Tibial nerve (tissue), 4 donors: ENCODE results near the gene MTUS2. TPM values are rescaled to one million over a fixed set of nuclear protein-coding genes. Genes with fewer than 3 reads are reported as not detected.

Experiments used
- DNase-seq, 2 donors: peaks; one replicate each; pipeline ENCODE4 v3.0.0-alpha.2; 2019; ENCODE audit warnings: low spot score in 2 of 2
- H3K27ac ChIP-seq, 4 donors: fragments of 200-600 bp; sonication (generic) in 3 of 4; one replicate each; pipeline ENCODE4 v1.5.1; 2017 to 2019; ENCODE audit warnings: mild to moderate bottlenecking in 1 of 4
- H3K27me3 ChIP-seq, 2 donors: fragments of 200-600 bp; sonication (generic) in 1 of 2; one replicate each; pipeline versions ENCODE4 v1.5.1 to v1.6.0; 2017 to 2019
- H3K36me3 ChIP-seq, 3 donors: fragments of 200-600 bp; sonication (generic); one replicate each; pipeline ENCODE4 v1.5.1; 2018 to 2019
- H3K4me1 ChIP-seq, 4 donors: fragments of 200-600 bp; sonication (generic) in 3 of 4; one replicate each; pipeline ENCODE4 v1.5.1; 2017 to 2019
- H3K4me3 ChIP-seq, 4 donors: fragments of 200-600 bp; sonication (generic) in 3 of 4; one replicate each; pipeline ENCODE4 v1.5.1; 2017 to 2019; ENCODE audit warnings: mild to moderate bottlenecking in 1 of 4, moderate library complexity in 1 of 4
- H3K9me3 ChIP-seq, 4 donors: fragments of 200-600 bp; sonication (generic) in 3 of 4; one replicate each; pipeline ENCODE4 v1.5.1; 2017 to 2019
- EP300 ChIP-seq, 2 donors: sonication (generic); formaldehyde crosslinking; IDR thresholded peaks; one replicate each; pipeline ENCODE4 v1.6.1; 2017; ENCODE audit warnings: antibody characterized with exemption in 2 of 2, mild to moderate bottlenecking in 1 of 2
- POLR2A ChIP-seq, 2 donors: fragments of 450-650 bp; IDR thresholded peaks; one replicate each; pipeline ENCODE4 v1.6.1; 2017; ENCODE audit warnings: antibody characterized with exemption in 2 of 2, mild to moderate bottlenecking in 2 of 2, moderate library complexity in 2 of 2
- WGBS, 2 donors: methylation state at CpG; one replicate each; pipeline ENCODE4 v1.1.5; 2018; 5-methylcytosine and 5-hydroxymethylcytosine counted together
- total RNA-seq, 4 donors: library from RNA; depleted of rRNA; stranded (reverse); fragments of >200 nt; gene quantifications; one replicate each; pipeline ENCODE4 v1.1.0, GENCODE V29; 2016
- TF ChIP-seq, protein P1 (sequence below), 5 experiments: fragments of 200-600 bp in 3 of 5; fragments of 450-650 bp in 2 of 5; sonication (generic) in 3 of 5; IDR thresholded peaks; one replicate each; pipeline ENCODE4 v1.5.1; 2016 to 2019; ENCODE audit warnings: antibody characterized with exemption in 5 of 5, mild to moderate bottlenecking in 3 of 5, moderate library complexity in 2 of 5

MTUS2 gene
- total RNA-seq, 4 donors from 2014 or later: 0.20 TPM; not detected in 3

DNA sequence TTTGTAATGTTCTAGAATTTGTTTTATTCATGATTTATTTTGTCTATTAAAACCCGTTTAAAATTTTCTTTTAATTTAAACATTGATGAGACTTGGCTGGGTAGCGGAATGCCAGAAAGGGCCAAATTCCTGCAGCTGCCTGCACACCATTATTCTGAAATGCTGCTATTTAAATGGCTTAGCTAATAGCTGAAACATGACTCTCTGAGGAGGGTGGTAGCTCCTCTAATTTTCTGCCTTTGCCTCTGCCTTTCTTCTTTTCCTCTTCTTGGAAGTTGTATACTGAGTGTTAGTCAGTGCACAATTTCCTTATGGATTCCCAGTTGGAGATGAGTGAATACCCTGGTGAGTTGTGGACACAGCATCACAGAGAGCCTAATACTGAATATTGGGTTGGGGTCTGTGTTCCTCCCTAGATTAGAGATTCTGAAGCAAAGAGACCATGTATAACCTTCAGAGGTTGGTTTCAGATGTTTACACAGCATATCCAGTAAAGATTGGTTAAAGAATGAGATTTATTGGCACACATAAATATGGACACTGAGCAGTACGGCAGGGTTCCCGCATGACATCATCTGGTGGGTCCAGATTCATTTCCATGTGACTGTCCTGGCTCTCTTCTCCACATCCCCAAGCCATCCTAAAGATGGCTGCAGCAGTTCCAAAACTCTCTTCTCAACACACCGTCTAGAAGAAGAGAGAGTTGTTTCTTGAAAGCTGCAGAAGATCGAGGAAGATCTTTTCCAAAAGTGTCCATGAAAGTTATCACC lies 55.9 kb downstream of the MTUS2 start:
- DNase-seq: no peak
- TF ChIP-seq, protein P1, sequence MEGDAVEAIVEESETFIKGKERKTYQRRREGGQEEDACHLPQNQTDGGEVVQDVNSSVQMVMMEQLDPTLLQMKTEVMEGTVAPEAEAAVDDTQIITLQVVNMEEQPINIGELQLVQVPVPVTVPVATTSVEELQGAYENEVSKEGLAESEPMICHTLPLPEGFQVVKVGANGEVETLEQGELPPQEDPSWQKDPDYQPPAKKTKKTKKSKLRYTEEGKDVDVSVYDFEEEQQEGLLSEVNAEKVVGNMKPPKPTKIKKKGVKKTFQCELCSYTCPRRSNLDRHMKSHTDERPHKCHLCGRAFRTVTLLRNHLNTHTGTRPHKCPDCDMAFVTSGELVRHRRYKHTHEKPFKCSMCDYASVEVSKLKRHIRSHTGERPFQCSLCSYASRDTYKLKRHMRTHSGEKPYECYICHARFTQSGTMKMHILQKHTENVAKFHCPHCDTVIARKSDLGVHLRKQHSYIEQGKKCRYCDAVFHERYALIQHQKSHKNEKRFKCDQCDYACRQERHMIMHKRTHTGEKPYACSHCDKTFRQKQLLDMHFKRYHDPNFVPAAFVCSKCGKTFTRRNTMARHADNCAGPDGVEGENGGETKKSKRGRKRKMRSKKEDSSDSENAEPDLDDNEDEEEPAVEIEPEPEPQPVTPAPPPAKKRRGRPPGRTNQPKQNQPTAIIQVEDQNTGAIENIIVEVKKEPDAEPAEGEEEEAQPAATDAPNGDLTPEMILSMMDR (IDR thresholded peaks at IDR 0.05): no peak
- no peak for TF ChIP-seq EP300 (IDR thresholded peaks at IDR 0.05)
- no peak for TF ChIP-seq POLR2A (IDR thresholded peaks at IDR 0.05)
- Histone ChIP-seq H3K27me3 (no peaks in the 10 kb centered on the region), H3K27ac (no peak overlapping the region), H3K9me3 (peaks cover 0 to 24% (median 4%) of the 10 kb centered on the region in 4 donors), H3K4me1 (no peaks in the 10 kb centered on the region), H3K36me3 (no peaks in the 10 kb centered on the region), H3K4me3 (no peak overlapping the region)
- 90% methylated on average over 6 of the region's 6 CpGs for WGBS, 2 donors

DNA sequence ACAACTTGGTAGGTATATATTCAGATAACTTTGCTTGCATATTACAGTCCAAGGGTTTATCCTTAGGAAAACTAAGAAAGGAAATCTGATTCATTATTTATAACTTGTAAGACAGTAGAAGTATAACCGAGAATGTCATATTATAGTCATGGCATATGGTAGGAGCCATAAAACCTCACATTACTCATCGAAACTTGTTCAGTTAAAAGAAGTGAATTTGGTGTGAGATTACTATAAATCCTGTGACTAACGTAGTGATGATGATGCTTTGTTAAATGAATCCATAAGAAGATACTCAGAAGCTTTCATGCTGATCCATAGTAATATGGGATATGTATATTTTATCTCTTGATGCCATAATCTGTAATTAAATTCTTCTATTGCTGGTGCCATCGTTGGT lies 57.3 kb downstream of the MTUS2 start:
- 79 to 82% methylated on average over 4 of the region's 4 CpGs for WGBS, 2 donors
- Histone ChIP-seq H3K27me3 (no peaks in the 10 kb centered on the region), H3K4me3 (no peak overlapping the region), H3K36me3 (no peaks in the 10 kb centered on the region), H3K9me3 (peaks cover 0 to 23% (median 4%) of the 10 kb centered on the region in 4 donors), H3K4me1 (no peaks in the 10 kb centered on the region), H3K27ac (no peak overlapping the region)
- TF ChIP-seq EP300 (IDR thresholded peaks at IDR 0.05) (no peak), POLR2A (IDR thresholded peaks at IDR 0.05) (no peak)
- TF ChIP-seq, protein P1 (IDR thresholded peaks at IDR 0.05): no peak
- DNase-seq: no peak

DNA sequence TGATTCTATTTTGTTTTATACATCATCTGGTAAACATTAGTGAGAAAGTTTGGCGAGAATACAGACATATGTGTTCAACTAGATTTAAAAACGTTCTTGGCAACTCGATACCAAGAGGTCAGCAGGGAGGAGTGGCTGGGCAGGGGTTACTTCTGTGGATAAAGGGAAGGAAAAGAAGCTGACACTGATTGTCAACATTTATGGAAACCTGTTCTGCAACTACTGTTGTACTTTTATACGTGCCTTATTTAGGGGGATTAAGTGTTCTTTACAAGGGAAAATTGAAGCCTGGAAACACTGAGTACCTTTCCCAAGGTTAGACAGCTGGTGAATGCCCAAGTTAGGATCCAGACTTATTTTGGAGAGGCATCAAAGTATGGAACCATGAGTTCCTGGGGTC lies 65.0 kb downstream of the MTUS2 start:
- H3K4me3 ChIP-seq: no peak overlapping the region
- no peaks in the 10 kb centered on the region for H3K9me3 ChIP-seq
- H3K4me1 ChIP-seq: no peaks in the 10 kb centered on the region
- H3K27ac ChIP-seq: no peak overlapping the region
- no peak for DNase-seq
- WGBS, 2 donors: 44 to 52% methylated on average over 4 of the region's 4 CpGs
- H3K36me3 ChIP-seq: no peaks in the 10 kb centered on the region
- no peak for TF ChIP-seq POLR2A (IDR thresholded peaks at IDR 0.05)
- TF ChIP-seq EP300 (IDR thresholded peaks at IDR 0.05): no peak
- TF ChIP-seq, protein P1 (IDR thresholded peaks at IDR 0.05): no peak
- H3K27me3 ChIP-seq: no peaks in the 10 kb centered on the region

DNA sequence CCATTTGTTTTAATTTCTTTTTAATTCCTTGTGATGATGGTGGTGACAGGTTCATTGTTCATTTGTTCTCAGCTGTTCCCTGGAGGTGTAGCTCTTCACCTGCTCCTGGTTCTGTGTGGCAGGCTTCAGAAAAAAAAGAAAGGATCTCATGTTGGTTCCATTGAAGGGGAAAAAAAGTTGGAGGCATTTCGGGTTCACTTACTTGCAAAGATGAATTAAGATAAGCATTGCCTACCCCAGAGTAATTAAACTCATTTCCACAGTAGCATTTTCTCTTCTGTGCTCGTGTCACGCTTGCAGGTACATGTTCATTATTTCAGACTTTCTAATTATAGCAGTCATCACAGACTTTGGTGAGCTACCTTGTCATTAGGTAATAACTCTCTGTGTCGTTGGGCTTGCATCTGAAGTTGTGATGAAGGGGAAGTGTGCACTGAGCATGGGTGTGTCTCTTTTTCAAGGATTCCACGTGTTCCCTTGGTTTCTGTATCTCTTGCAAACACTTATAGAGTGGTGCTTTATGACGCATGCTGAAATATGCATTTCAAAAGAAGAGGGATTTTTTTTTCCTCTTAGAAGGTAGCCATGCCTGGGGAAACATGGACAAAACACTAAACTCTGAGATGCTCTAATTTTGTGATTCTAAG lies 69.1 kb downstream of the MTUS2 start:
- 71 to 73% methylated on average over 6 of the region's 6 CpGs for WGBS, 2 donors
- TF ChIP-seq POLR2A (IDR thresholded peaks at IDR 0.05) (no peak), EP300 (IDR thresholded peaks at IDR 0.05) (no peak)
- TF ChIP-seq, protein P1 (IDR thresholded peaks at IDR 0.05): no peak
- Histone ChIP-seq H3K27me3 (no peaks in the 10 kb centered on the region), H3K36me3 (no peaks in the 10 kb centered on the region), H3K4me1 (no peaks in the 10 kb centered on the region), H3K9me3 (no peaks in the 10 kb centered on the region), H3K27ac (no peak overlapping the region), H3K4me3 (no peak overlapping the region)
- no peak for DNase-seq

DNA sequence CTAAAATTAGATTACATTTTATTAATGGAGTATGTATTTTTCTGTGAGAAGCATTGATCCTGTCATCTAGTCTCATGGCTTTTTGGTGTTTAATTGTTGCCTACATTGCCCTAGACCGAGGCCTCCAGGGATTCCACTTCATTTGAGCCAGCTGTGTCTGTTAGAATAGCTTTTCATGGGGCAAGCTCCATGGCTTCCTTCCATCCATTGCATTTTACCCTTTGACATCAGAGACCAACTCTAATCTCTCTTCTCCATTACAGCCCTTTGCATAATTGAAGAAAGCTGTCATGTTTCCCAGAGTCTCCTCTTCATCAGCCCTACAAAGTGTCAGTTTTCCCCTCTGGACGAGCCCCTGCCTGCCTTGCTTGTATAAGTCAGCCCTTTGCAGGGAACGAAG lies 70.6 kb downstream of the MTUS2 start:
- TF ChIP-seq POLR2A (IDR thresholded peaks at IDR 0.05): no peak
- no peak for TF ChIP-seq EP300 (IDR thresholded peaks at IDR 0.05)
- TF ChIP-seq, protein P1 (IDR thresholded peaks at IDR 0.05): no peak
- Histone ChIP-seq H3K36me3 (no peaks in the 10 kb centered on the region), H3K27me3 (no peaks in the 10 kb centered on the region), H3K4me1 (no peaks in the 10 kb centered on the region), H3K27ac (no peak overlapping the region), H3K4me3 (no peak overlapping the region), H3K9me3 (no peaks in the 10 kb centered on the region)
- WGBS, 2 donors: 43 to 62% methylated on average over 3 of the region's 3 CpGs
- DNase-seq: no peak
